Activated T-cell treated with anti-CD3 and anti-CD28 coated beads, Interleukin-2, amount 50 U/mL, for 24 hours (primary cell): ENCODE measurements around the gene DUXA.
"Not testable (repeated sequence)": the region's sequence is repeated elsewhere in the genome, so short reads cannot be mapped to it uniquely, and the experiment has no call there.

ENCODE experiments used
- DNase-seq: peaks from one replicate; pipeline ENCODE4 v3.0.0-alpha.2; 2020
- H3K27ac Mint-ChIP-seq: 2 replicates; pipeline ENCODE4 v1.8.0; 2020; ENCODE audit warnings: mild to moderate bottlenecking, mixed read lengths
- H3K27me3 Mint-ChIP-seq: 2 replicates; pipeline ENCODE4 v1.8.0; 2020; ENCODE audit warnings: mixed read lengths
- H3K36me3 Mint-ChIP-seq: 2 replicates; pipeline ENCODE4 v1.8.0; 2020; ENCODE audit warnings: low read depth, mixed read lengths
- H3K4me1 Mint-ChIP-seq: 2 replicates; pipeline ENCODE4 v1.8.0; 2020; ENCODE audit warnings: low read depth, mixed read lengths
- H3K4me3 Mint-ChIP-seq: 2 replicates; pipeline ENCODE4 v1.8.0; 2020; ENCODE audit warnings: mild to moderate bottlenecking, moderate library complexity, mixed read lengths
- H3K9me3 Mint-ChIP-seq: 2 replicates; pipeline ENCODE4 v1.8.0; 2020; ENCODE audit warnings: mixed read lengths

DUXA gene

GRCh38 chr19:57127403-57127802, 39.9 kb downstream of the DUXA start:
- H3K27me3 Mint-ChIP-seq, H3K4me1 Mint-ChIP-seq, H3K27ac Mint-ChIP-seq, H3K4me3 Mint-ChIP-seq, DNase-seq, H3K36me3 Mint-ChIP-seq: not testable (repeated sequence)
- peaks cover 55% of the 10 kb centered on the region for H3K9me3 Mint-ChIP-seq

- no peak overlapping the region for H3K4me3 Mint-ChIP-seq
- H3K9me3 Mint-ChIP-seq, result peaks cover 40% of the 10 kb centered on the region
- peaks cover 3% of the 10 kb centered on the region for H3K27me3 Mint-ChIP-seq
- no peaks in the 10 kb centered on the region for H3K4me1 Mint-ChIP-seq
- no peak overlapping the region for H3K27ac Mint-ChIP-seq
- peaks cover 2% of the 10 kb centered on the region for H3K36me3 Mint-ChIP-seq
- no peak for DNase-seq
These were observed 43.4 kb downstream of the DUXA start for GRCh38 chr19:57123882-57124281.

GRCh38 chr19:57118848-57119247, 48.4 kb downstream of the DUXA start:
- no peaks in the 10 kb centered on the region for H3K4me1 Mint-ChIP-seq
- no peak overlapping the region for H3K27ac Mint-ChIP-seq
- DNase-seq, result no peak
- no peak overlapping the region for H3K4me3 Mint-ChIP-seq
- H3K36me3 Mint-ChIP-seq, result peaks cover 18% of the 10 kb centered on the region
- no peaks in the 10 kb centered on the region for H3K27me3 Mint-ChIP-seq
- peaks cover 43% of the 10 kb centered on the region for H3K9me3 Mint-ChIP-seq

- H3K27me3 Mint-ChIP-seq, H3K4me1 Mint-ChIP-seq, H3K27ac Mint-ChIP-seq, H3K4me3 Mint-ChIP-seq, DNase-seq: not testable (repeated sequence)
- Mint-ChIP-seq H3K9me3 (peaks cover 48% of the 10 kb centered on the region), H3K36me3 (peaks cover 30% of the 10 kb centered on the region)
These were observed 53.8 kb downstream of the DUXA start for GRCh38 chr19:57113501-57113900.

- H3K4me1 Mint-ChIP-seq, result no peaks in the 10 kb centered on the region
- no peak for DNase-seq
- peaks cover 31% of the 10 kb centered on the region for H3K36me3 Mint-ChIP-seq
- no peak overlapping the region for H3K4me3 Mint-ChIP-seq
- H3K27ac Mint-ChIP-seq, result no peak overlapping the region
- peaks cover 9% of the 10 kb centered on the region for H3K27me3 Mint-ChIP-seq
- peaks cover 41% of the 10 kb centered on the region for H3K9me3 Mint-ChIP-seq
These were observed 56.0 kb downstream of the DUXA start for GRCh38 chr19:57111329-57111644.

GRCh38 chr19:57110592-57111328, 56.5 kb downstream of the DUXA start:
- H3K4me1 Mint-ChIP-seq, result no peaks in the 10 kb centered on the region
- H3K27me3 Mint-ChIP-seq, result peaks cover 11% of the 10 kb centered on the region
- H3K9me3 Mint-ChIP-seq, result peaks cover 41% of the 10 kb centered on the region
- peaks cover 28% of the 10 kb centered on the region for H3K36me3 Mint-ChIP-seq
- H3K27ac Mint-ChIP-seq, result no peak overlapping the region
- DNase-seq, result no peak
- H3K4me3 Mint-ChIP-seq, result no peak overlapping the region

GRCh38 chr19:57106722-57107235, 60.5 kb downstream of the DUXA start:
- H3K27ac Mint-ChIP-seq, result no peak overlapping the region
- peaks cover 25% of the 10 kb centered on the region for H3K9me3 Mint-ChIP-seq
- H3K27me3 Mint-ChIP-seq, result peaks cover 19% of the 10 kb centered on the region
- H3K36me3 Mint-ChIP-seq, result peaks cover 15% of the 10 kb centered on the region
- no peak for DNase-seq
- no peak overlapping the region for H3K4me3 Mint-ChIP-seq
- H3K4me1 Mint-ChIP-seq, result peaks cover 6% of the 10 kb centered on the region

GRCh38 chr19:57105976-57106721, 61.1 kb downstream of the DUXA start:
- DNase-seq, result no peak
- H3K27me3 Mint-ChIP-seq, result peaks cover 19% of the 10 kb centered on the region
- H3K36me3 Mint-ChIP-seq, result peaks cover 12% of the 10 kb centered on the region
- peaks cover 19% of the 10 kb centered on the region for H3K9me3 Mint-ChIP-seq
- no peak overlapping the region for H3K4me3 Mint-ChIP-seq
- H3K4me1 Mint-ChIP-seq, result peaks cover 6% of the 10 kb centered on the region
- no peak overlapping the region for H3K27ac Mint-ChIP-seq
